Placental epithelial cell (primary cell): ENCODE results near the gene SFSWAP. TPM values are rescaled to one million over a fixed set of nuclear protein-coding genes. Genes with fewer than 3 reads are reported as not detected.

Source experiments
- small RNA-seq: library from RNA; depleted of rRNA; stranded (forward); fragments of <200 nt; gene quantifications from one replicate; pipeline ENCODE3, GENCODE V24; 2012
- total RNA-seq: library from RNA; depleted of rRNA; stranded (reverse); fragments of >200 nt; gene quantifications from 2 replicates; pipeline ENCODE4 v1.2.3, GENCODE V29; 2012

The SFSWAP gene
- total RNA-seq: 27.5 and 29.2 TPM in 2 replicates

DNA sequence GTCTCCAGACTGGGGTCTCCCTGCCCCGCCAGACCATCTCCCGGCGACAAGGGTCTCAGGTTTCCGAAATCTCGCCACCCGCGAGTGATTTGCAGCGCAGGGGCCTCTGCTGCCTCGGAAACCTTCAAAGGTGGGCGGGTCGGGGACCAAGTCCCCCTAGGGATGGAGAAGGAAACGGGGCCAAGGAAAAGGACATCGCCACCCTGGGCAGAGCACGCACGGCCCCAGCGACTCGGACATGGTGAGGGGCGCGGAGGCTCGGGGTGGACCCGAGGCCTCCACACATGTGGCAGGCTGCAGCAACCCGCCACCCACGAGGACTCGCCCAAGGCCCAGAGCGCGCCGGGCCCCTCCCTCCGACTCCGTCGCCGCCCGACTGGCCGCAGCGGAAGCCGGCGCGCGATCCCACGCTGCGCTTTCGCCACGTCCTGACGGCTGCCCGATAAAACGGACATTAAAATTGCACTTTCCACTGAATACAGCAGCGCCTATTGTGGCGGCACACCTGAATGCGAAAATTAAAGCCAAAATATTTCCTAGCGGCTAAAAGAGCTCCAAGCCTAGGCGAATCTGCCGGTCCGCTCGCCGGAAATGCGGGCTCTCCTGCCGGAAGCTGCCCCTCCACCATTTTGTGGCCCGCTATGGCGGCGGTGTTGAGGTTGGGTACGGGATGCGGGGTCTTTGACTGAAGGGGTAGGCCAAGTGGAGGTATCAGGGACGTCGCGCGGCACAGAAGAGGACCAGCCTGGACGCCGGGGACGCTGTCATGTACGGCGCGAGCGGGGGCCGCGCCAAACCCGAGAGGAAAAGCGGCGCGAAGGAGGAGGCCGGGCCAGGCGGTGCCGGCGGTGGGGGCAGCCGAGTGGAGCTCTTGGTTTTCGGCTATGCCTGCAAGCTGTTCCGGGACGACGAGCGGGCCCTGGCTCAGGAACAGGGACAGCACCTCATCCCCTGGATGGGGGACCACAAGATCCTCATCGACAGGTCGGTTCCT is at the start of gene SFSWAP:
Gene SFSWAP, plus strand, starts transcription at position 627 of the 994 bp plus-strand sequence. Its CDS starts 140 bp downstream, at position 767.

DNA sequence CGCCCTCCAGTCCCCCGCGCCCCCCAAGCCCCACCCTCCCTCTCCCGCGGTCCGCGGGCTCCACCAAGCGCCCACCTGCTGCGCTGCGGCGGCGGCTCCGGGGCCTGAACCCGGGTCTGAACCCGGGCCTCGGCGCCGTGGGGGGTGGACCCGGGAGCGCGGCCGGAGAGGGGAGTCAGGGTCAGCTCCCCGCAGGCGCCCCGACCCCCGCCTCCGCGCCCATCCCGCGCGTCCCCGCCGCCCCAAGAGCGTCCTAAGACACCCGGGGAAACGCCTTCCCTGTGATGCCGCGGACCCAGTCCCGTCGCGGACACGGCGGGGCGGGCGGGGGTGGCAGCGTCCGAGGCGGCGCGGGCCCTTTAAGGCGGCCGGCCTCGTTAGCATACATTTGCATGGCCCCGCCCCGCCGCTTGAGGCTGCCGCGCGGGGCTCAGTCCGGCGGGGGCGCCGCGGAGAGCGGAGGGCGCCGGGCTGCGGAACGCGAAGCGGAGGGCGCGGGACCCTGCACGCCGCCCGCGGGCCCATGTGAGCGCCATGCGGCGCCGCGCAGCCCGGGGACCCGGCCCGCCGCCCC is 117.2 kb downstream of the SFSWAP start, which contains the start of gene MMP17:
Gene MMP17, plus strand, starts transcription at position 433 of the 574 bp plus-strand sequence. Its CDS starts 102 bp downstream, at position 535.

Small RNA genes within 50 kb of the gene (small RNA-seq; reads per million reads assigned to genes)
- not detected for gene RNA5SP377
- gene RNA5SP378: not detected
- gene RNU6-1017P: not detected

Other genes with a start within 250 kb of the SFSWAP start
- gene MMP17, start 117.3 kb downstream of the SFSWAP start, total RNA-seq: 1.2 and 2.0 TPM in 2 replicates
- 26.2 and 51.8 TPM in 2 replicates for gene ULK1, start 183.5 kb downstream of the SFSWAP start, total RNA-seq
- 5.5 and 5.7 TPM in 2 replicates for gene PUS1, start 218.2 kb downstream of the SFSWAP start, total RNA-seq
- 13.0 and 14.9 TPM in 2 replicates for gene EP400, start 238.9 kb downstream of the SFSWAP start, total RNA-seq